Gastroesophageal sphincter (tissue), 4 donors: ENCODE results near the gene TMEM147. TPM values are rescaled to one million over a fixed set of nuclear protein-coding genes. Genes with fewer than 3 reads are reported as not detected.

Source experiments
- ATAC-seq: fragments of 150-250 bp; one replicate; pipeline ENCODE4 v1.9.1; 2016; ENCODE audit warnings: mild to moderate bottlenecking, moderate library complexity
- H3K27ac ChIP-seq, 4 donors: fragments of 200-600 bp; sonication (generic) in 3 of 4; 1 replicate in 3 of 4; 2 replicates in 1 of 4; pipeline ENCODE4 v1.5.1; 2016 to 2019
- H3K27me3 ChIP-seq: fragments of 200-600 bp; sonication (generic); one replicate; pipeline ENCODE4 v1.5.1; 2019
- H3K36me3 ChIP-seq, 2 donors: fragments of 200-600 bp; sonication (generic); one replicate each; pipeline ENCODE4 v1.5.1; 2019; ENCODE audit warnings: control low read depth in 1 of 2
- H3K4me1 ChIP-seq, 3 donors: fragments of 200-600 bp; sonication (generic); 1 replicate in 2 of 3; 2 replicates in 1 of 3; pipeline ENCODE4 v1.5.1; 2016 to 2019; ENCODE audit warnings: control low read depth in 2 of 3
- H3K4me3 ChIP-seq, 2 donors: fragments of 200-600 bp; sonication (generic); one replicate each; pipeline ENCODE4 v1.5.1; 2019; ENCODE audit warnings: mild to moderate bottlenecking in 1 of 2, moderate library complexity in 1 of 2
- H3K9me3 ChIP-seq, 3 donors: fragments of 200-600 bp; sonication (generic); one replicate each; pipeline ENCODE4 v1.5.1; 2017 to 2019; ENCODE audit warnings: control low read depth in 2 of 3
- EP300 ChIP-seq: sonication (generic); formaldehyde crosslinking; IDR thresholded peaks from one replicate; pipeline ENCODE4 v1.6.1; 2017; ENCODE audit warnings: antibody characterized with exemption, mild to moderate bottlenecking
- POLR2A ChIP-seq, 2 donors: fragments of 450-650 bp; IDR thresholded peaks; one replicate each; pipeline ENCODE4 v1.6.1; 2017; ENCODE audit warnings: antibody characterized with exemption in 2 of 2, mild to moderate bottlenecking in 2 of 2, moderate library complexity in 1 of 2
- POLR2AphosphoS5 ChIP-seq: sonication (generic); formaldehyde crosslinking; IDR thresholded peaks from one replicate; pipeline ENCODE4 v1.6.1; 2017; ENCODE audit warnings: antibody characterized with exemption
- WGBS, 2 donors: methylation state at CpG; one replicate each; pipeline ENCODE4 v1.1.5; 2018; ENCODE audit warnings: low coverage in 1 of 2; 5-methylcytosine and 5-hydroxymethylcytosine counted together
- total RNA-seq, 4 donors: library from RNA; depleted of rRNA; stranded (reverse); fragments of >200 nt; gene quantifications; one replicate each; pipeline ENCODE4 v1.1.0, GENCODE V29; 2016
- TF ChIP-seq, protein P1 (sequence below), 4 experiments: fragments of 200-600 bp in 2 of 4; fragments of 450-650 bp in 2 of 4; sonication (generic) in 1 of 4; IDR thresholded peaks; one replicate each; pipeline ENCODE4 v1.5.1; 2017 to 2019; ENCODE audit warnings: antibody characterized with exemption in 4 of 4, mild to moderate bottlenecking in 2 of 4, moderate library complexity in 2 of 4

The TMEM147 gene, protein sequence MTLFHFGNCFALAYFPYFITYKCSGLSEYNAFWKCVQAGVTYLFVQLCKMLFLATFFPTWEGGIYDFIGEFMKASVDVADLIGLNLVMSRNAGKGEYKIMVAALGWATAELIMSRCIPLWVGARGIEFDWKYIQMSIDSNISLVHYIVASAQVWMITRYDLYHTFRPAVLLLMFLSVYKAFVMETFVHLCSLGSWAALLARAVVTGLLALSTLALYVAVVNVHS
- total RNA-seq, result 10 to 100 TPM; 60.0 to 82.6 (median 64.1) TPM

DNA sequence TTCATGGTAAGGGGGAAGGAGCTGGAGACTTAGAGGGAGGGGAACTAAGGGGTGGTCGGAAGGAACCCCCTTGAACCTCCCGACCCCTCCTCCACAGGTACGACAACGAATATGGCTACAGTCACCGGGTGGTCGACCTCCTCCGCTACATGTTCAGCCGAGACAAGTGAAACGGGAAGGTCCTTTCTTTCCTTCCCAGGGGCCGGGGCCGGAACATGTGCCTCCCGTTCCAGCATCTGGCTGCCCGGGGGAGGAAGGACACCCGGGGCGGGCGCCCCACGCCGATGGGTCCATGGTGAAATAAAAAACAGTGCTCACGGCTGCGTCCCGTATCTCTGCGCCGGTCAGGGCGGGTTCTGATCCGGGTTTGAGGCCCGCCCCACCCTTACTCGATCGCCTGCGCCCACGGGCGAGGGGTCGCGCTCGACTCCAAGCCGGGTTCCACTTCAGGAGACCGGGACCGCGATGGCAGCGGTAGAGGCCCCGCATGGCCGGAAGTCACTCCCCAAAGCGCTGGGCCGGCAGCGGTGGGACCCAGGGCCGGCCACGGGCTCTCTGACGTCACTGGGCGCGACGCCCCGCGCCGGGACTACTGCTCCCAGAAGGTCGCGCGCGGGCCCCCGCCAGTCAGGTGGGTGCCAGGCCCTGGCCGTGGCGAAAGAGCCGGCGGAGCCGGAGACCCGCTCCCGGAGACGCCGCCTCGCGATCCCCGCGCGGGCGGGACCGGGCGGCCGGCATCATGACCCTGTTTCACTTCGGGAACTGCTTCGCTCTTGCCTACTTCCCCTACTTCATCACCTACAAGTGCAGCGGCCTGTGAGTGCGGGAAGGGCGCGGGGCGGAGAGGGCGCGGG is at the start of gene TMEM147:
Gene TMEM147 (plus strand): TSS at position 626 of the 854 bp plus-strand sequence. CDS start 114 bp downstream, at position 740.
- H3K4me3 ChIP-seq, result peak within 1 kb of the TSS; percentile 50 to 82
- H3K27me3 ChIP-seq, result no peaks in the 10 kb centered on the region
- H3K9me3 ChIP-seq, result no peaks in the 10 kb centered on the region
- peak; percentile 98 for ATAC-seq
- WGBS, 2 donors, result 0% methylated on average over 3 of the region's 85 CpGs; no CpG with 5 or more reads in 1 of the 2 donors
- H3K4me1 ChIP-seq, result peaks cover 0 to 44% (median 15%) of the 10 kb centered on the region in 3 donors
- H3K36me3 ChIP-seq, result peaks cover 0 to 23% of the 10 kb centered on the region in 2 donors
- peak within 1 kb of the TSS; percentile 59 to 91 (median 86) for H3K27ac ChIP-seq
- TF ChIP-seq POLR2AphosphoS5, result peak; percentile 65
- TF ChIP-seq, protein P1, sequence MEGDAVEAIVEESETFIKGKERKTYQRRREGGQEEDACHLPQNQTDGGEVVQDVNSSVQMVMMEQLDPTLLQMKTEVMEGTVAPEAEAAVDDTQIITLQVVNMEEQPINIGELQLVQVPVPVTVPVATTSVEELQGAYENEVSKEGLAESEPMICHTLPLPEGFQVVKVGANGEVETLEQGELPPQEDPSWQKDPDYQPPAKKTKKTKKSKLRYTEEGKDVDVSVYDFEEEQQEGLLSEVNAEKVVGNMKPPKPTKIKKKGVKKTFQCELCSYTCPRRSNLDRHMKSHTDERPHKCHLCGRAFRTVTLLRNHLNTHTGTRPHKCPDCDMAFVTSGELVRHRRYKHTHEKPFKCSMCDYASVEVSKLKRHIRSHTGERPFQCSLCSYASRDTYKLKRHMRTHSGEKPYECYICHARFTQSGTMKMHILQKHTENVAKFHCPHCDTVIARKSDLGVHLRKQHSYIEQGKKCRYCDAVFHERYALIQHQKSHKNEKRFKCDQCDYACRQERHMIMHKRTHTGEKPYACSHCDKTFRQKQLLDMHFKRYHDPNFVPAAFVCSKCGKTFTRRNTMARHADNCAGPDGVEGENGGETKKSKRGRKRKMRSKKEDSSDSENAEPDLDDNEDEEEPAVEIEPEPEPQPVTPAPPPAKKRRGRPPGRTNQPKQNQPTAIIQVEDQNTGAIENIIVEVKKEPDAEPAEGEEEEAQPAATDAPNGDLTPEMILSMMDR (IDR thresholded peaks at IDR 0.05), result peak in 2 of 4 experiments; percentile 1 to 23
- TF ChIP-seq POLR2A (IDR thresholded peaks at IDR 0.05), result peak; percentile 60 to 62
- no peak for TF ChIP-seq EP300

DNA sequence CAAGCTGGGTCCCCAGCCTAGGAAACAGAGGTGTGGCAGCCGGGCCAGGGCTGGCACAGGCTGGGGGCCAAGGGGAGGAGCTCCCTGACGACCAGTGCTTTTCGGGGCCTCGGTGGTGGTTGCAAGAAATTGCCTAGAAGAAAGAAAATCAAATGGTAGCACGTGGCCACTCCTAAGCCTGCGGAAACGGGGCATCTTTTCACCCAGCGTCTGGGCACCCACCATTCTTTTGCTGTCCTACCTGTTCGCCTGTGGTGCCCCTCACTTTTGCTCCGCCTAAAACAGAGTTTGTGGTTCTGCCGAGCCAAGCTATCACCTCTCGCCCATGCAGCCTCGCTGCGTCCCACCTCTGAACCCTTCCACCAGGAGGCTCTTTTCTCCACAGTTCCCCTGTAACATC is 48.0 kb upstream of the TMEM147 start:
- no peak for ATAC-seq
- WGBS, 2 donors, result 62 to 74% methylated on average over 9 to 14 of the region's 14 CpGs
- Histone ChIP-seq H3K27ac (no peak overlapping the region), H3K36me3 (no peaks in the 10 kb centered on the region), H3K9me3 (no peaks in the 10 kb centered on the region), H3K4me1 (peaks cover 0 to 9% (median 4%) of the 10 kb centered on the region in 3 donors), H3K27me3 (peaks cover 39% of the 10 kb centered on the region), H3K4me3 (no peak overlapping the region)
- TF ChIP-seq POLR2A (IDR thresholded peaks at IDR 0.05), result no peak
- TF ChIP-seq POLR2AphosphoS5, result no peak
- TF ChIP-seq, protein P1 (IDR thresholded peaks at IDR 0.05), result no peak

DNA sequence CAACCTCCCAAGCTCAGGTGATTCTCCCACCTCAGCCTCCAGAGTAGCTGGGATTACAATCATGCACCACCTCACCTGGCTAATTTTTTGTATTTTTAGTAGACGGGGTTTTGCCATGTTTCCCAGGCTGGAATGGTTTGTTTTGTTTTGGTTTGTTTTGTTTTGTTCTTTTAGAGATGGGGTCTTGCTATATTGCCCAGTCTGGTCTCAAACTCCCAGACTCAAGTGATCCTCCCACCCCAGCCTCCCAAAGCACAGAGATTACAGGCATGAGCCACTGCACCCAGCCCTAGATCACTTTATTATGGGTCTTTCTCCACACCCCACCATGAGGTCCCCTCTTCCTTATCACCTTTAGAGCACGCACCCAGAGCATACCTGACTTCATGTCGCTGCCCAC is 47.2 kb upstream of the TMEM147 start:
- WGBS, 2 donors, result 30 to 91% methylated on average over 1 to 3 of the region's 3 CpGs
- no peaks in the 10 kb centered on the region for H3K36me3 ChIP-seq
- ATAC-seq, result no peak
- peaks cover 0 to 9% (median 4%) of the 10 kb centered on the region in 3 donors for H3K4me1 ChIP-seq
- H3K4me3 ChIP-seq, result no peak overlapping the region
- TF ChIP-seq, protein P1 (IDR thresholded peaks at IDR 0.05), result no peak
- no peak for TF ChIP-seq EP300
- TF ChIP-seq POLR2AphosphoS5, result no peak
- no peak for TF ChIP-seq POLR2A (IDR thresholded peaks at IDR 0.05)
- H3K27ac ChIP-seq, result no peak overlapping the region
- H3K27me3 ChIP-seq, result peaks cover 38% of the 10 kb centered on the region
- no peaks in the 10 kb centered on the region for H3K9me3 ChIP-seq

DNA sequence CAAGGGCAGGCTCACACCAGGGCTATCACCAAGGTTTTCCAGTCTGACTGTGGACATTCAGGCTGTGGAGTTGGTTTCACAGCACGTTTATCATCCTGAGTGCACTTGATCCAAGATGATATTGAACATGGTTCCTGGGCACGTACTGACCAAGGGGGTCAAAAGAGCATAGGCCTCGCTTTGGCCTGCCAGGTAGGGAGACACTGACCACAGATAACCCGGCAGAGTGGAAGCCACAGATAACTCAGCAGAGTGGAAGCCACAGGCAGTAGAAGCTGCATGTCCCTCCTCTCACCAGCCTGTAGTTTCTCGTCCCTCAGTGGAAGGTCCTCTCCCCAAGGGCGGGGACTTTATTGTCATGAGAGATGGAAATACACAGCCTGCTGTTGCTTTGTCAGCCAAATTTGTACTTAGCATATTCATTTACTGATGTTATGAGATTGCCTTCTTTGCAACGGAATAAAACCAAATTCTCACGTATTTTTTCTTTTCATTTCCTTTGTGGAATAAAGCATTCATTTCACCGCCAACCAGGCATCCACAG is 46.4 kb upstream of the TMEM147 start:
- WGBS, 2 donors, result 41 to 77% methylated on average over 5 to 6 of the region's 9 CpGs
- no peaks in the 10 kb centered on the region for H3K36me3 ChIP-seq
- no peak overlapping the region for H3K4me3 ChIP-seq
- no peaks in the 10 kb centered on the region for H3K9me3 ChIP-seq
- peaks cover 31% of the 10 kb centered on the region for H3K27me3 ChIP-seq
- no peak overlapping the region for H3K27ac ChIP-seq
- TF ChIP-seq POLR2A (IDR thresholded peaks at IDR 0.05), result no peak
- TF ChIP-seq, protein P1 (IDR thresholded peaks at IDR 0.05), result no peak
- TF ChIP-seq EP300, result no peak
- TF ChIP-seq POLR2AphosphoS5, result no peak
- ATAC-seq, result no peak
- H3K4me1 ChIP-seq, result peaks cover 0 to 9% (median 4%) of the 10 kb centered on the region in 3 donors
